GM12872 (cell line): ENCODE results near the gene TNFRSF1B.

ENCODE experiments used
- TF ChIP-seq, protein P1 (sequence below): IDR thresholded peaks from 3 replicates; pipeline ENCODE4 v1.5.1; 2011; ENCODE audit warnings: low read depth, mild to moderate bottlenecking, low read length, moderate library complexity; ENCODE audit not compliant: insufficient read depth

The TNFRSF1B gene

DNA sequence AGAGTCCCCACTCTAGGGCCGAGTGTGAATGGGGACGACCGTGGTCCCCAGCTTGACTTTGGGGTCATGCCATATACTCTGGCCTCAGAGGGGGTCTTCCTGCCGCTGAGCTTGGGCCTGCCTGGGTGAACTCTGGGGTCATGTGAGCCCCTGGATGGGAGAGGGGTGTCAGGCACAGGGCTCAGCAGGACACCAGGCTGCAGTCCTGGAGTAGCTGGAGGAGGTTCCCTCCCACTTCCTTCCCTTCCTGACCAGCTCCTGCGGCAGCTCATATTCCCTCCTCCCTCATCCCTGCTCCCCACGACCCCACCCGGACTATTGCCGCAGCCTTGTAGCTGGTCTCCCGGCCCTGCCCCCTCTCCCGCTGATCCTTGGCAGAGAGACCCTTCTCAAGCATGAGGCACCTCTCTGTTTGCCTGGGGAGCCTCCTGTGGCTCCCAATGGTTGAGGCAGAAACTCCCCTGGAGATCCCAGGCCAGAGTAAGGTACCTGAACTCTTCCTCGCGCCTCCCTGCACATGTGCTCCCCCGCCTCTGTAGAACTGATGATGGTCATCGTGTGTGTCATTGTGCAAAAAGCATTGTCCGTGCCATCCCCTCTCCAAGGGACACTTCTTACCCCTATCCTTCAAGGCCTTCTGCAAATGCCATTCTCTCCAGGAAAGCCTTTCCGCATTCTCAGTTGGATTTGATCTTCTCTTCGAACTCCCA lies 1.8 kb downstream of the TNFRSF1B start:
- TF ChIP-seq, protein P1, sequence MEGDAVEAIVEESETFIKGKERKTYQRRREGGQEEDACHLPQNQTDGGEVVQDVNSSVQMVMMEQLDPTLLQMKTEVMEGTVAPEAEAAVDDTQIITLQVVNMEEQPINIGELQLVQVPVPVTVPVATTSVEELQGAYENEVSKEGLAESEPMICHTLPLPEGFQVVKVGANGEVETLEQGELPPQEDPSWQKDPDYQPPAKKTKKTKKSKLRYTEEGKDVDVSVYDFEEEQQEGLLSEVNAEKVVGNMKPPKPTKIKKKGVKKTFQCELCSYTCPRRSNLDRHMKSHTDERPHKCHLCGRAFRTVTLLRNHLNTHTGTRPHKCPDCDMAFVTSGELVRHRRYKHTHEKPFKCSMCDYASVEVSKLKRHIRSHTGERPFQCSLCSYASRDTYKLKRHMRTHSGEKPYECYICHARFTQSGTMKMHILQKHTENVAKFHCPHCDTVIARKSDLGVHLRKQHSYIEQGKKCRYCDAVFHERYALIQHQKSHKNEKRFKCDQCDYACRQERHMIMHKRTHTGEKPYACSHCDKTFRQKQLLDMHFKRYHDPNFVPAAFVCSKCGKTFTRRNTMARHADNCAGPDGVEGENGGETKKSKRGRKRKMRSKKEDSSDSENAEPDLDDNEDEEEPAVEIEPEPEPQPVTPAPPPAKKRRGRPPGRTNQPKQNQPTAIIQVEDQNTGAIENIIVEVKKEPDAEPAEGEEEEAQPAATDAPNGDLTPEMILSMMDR = no peak

DNA sequence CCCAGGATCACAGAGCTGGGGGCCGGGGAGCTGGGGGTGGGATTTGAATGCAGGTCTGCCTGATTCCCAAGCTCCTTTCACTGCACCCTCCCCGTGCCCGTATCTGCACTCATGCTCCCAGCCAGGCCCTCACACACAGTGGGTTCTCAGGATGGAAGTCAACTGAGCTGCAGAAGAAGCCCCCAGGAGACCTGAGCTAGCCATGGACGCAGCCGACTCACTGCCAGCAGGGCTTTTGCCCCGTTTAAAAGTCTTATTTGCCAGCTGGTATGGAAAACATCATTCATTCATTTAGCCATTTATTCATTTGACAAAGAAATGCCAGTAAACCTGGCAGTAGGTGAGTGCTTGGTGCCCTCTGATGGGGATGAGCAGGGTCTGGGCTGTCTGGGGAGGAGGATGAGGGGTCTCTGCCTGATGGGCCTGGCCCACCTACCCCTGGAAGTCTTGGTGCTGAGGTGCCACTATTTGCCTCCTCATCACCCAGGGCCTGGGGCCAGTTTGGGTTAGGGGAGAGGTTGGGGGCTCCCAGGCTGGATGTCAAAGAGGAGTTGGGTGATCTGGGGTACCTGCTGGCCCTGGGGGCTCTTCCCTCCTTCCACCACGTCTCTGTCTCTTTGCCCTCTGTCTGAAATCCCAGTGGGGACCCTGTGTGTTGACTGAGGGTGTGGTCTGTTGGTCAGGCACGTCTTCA lies 2.8 kb downstream of the TNFRSF1B start:
- TF ChIP-seq, protein P1 = no peak

DNA sequence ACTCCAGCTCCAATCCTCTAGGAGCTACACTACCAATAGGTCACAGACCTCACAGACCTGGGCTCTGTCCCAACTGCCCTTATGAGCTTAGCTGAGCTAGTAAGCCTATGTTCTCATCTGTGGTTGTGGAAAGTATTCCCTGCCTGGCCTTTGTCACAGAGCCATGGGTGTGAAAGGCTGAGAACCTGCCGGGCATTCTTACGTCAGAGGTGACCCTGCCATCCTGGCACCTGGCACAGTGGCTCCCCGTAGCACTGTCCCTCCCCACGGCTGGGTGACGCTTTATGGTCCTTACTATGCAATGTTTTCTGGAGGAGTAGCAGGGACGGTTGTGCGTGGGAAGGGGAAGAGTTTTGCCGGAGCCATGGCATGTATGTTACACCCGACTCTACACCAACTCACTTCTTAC lies 3.5 kb downstream of the TNFRSF1B start:
- TF ChIP-seq, protein P1 = no peak

DNA sequence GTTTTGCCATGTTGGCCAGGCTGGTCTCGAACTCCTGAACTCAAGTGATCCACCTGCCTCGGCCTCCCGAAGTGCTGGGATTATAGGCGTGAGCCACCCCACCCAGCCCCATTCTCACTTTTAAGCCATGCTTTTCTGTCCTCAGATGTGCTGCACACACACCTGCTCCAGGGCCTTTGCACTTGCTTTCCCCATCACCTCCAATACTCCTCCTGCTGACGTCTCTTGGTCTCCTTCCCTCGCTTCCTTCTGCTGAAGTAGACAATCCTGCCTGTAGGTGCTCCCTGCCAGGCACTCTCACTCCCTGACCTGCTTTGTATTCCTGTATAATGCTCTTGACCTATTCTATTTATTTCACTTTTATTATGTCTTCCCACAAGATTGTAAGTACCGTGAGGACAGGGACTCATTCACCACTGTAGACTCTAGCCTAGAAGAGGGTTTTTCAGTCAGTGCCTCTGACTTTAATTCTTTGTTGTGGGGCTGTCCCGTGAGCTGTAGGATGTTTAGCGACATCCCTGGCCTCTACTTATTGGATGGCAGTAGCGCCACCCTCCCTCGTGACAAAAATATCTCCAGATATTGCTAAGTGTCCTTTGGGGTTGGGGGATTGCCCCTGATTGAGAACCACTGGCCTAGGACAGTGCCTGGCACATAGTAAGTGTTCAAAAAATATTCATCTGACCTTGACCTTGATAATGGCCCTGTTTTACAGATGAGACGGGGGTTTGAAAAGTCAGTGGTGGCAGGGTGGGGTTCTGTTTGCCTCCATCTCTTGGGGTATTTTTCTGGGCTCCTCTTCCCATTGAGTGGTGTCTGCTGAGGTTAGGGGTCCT lies 4.6 kb downstream of the TNFRSF1B start:
- TF ChIP-seq, protein P1 = no peak

DNA sequence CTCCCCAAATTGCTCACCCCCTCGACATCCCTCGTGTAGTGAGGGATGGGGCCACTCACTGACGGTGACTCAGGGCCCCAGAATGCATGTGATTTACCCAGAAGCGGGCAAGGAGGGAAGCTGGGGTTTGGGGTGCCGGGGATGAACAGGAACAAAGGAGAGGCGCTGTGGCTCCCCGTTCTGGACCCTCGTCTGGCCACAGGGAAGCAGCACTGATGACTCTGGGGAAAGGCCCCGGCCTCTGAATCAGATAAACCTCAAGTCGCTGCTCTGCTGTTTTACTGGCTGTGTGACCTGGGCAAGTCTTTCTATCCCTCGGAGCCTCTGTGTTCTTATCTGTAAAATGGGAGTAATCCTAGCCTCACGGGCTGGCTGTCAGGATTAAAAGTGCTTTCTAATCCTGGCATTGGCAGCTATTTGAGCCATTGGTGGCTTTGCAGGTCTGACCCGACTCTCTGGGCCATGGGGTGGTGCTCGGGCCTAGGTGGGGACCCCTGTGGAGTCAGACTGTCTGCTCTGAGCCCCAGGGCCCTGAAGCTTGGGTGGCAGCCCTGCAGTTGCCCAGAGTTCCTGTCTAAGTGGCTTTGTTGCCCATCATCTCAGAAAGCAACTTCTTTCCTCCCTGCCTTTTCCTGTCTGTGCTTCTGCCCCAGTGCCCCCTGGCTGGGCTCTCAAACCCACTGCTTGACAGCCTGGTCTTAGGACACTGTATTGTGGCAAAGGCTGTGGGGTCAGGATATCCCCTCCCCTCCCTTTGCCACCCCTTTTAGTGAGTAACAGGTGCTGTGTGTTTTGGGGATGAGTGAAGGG lies 5.5 kb downstream of the TNFRSF1B start:
- TF ChIP-seq, protein P1 = no peak

DNA sequence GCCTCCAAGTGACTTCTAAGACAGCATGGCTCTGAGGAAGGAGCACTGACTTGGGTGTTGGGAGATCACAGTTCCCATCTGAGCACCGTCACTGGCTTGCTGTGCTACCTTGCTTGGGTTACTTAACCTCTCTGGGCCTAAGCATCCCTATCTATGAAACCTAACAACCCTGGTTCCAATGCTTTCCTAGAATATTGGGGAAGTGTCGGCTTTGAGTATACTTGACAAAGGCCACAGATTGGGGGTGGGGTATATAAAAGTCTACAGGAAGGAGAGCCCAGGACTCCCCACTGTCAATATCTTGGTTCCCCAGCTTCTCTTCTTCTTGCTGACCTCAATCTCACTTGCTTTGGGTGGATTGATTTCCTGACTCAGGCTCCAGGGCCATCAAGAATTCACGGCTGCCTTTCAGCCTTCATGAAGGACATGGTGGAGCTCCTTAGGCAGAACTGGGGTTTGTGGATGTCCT lies 6.3 kb downstream of the TNFRSF1B start:
- TF ChIP-seq, protein P1 = no peak
